DND-41 (cell line): ENCODE results near the gene HNRNPU.
"Not testable (repeated sequence)": the region's sequence is repeated elsewhere in the genome, so short reads cannot be mapped to it uniquely, and the experiment has no call there.

Experiments used
- ATAC-seq: fragments of 200-7000 bp; cut with Tn5 transposase; 3 replicates; pipeline ENCODE4 v1.9.1; 2021; ENCODE audit warnings: low read depth; ENCODE audit not compliant: insufficient read depth
- DNase-seq: peaks from one replicate; pipeline ENCODE4 v3.0.0-alpha.2; 2020
- H2AFZ ChIP-seq: 2 replicates; pipeline ENCODE4 v1.6.0; 2012; ENCODE audit warnings: low read depth, low read length
- H3K27ac ChIP-seq: 2 replicates; pipeline ENCODE4 v1.5.1; 2012; ENCODE audit warnings: low read length, inconsistent platforms
- H3K27me3 ChIP-seq: fragments of 200-600 bp; sonication (generic); 2 replicates; pipeline ENCODE4 v1.6.0; 2012; ENCODE audit warnings: low read length, mild to moderate bottlenecking, inconsistent platforms; ENCODE audit not compliant: insufficient read depth, poor library complexity
- H3K36me3 ChIP-seq: 2 replicates; pipeline ENCODE4 v1.5.1; 2012; ENCODE audit warnings: low read length, inconsistent platforms; ENCODE audit not compliant: insufficient read depth
- H3K4me1 ChIP-seq: 2 replicates; pipeline ENCODE4 v1.5.1; 2012; ENCODE audit warnings: mild to moderate bottlenecking, low read length; ENCODE audit not compliant: insufficient read depth
- H3K4me2 ChIP-seq: 2 replicates; pipeline ENCODE4 v1.6.0; 2012; ENCODE audit warnings: mild to moderate bottlenecking, moderate library complexity, low read length, inconsistent platforms; ENCODE audit not compliant: insufficient read depth
- H3K4me3 ChIP-seq, 2 experiments: fragments of 200-600 bp in 1 of 2; shearing (Covaris generic) in 1 of 2; 2 replicates each; pipeline ENCODE4 v1.5.1; 2012 to 2016; ENCODE audit warnings: inconsistent platforms in 2 of 2, low read length in 2 of 2, mild to moderate bottlenecking in 2 of 2, low read depth in 1 of 2, moderate library complexity in 1 of 2
- H3K79me2 ChIP-seq: 2 replicates; pipeline ENCODE4 v1.6.0; 2012; ENCODE audit warnings: low read length, inconsistent platforms; ENCODE audit not compliant: insufficient read depth
- H3K9ac ChIP-seq: 2 replicates; pipeline ENCODE4 v1.6.0; 2012; ENCODE audit warnings: low read depth, mild to moderate bottlenecking, inconsistent platforms, low read length, moderate library complexity
- H3K9me3 ChIP-seq: 2 replicates; pipeline ENCODE4 v1.5.1; 2012; ENCODE audit warnings: low read length, moderate library complexity, mild to moderate bottlenecking, inconsistent platforms; ENCODE audit not compliant: insufficient read depth, severe bottlenecking
- H4K20me1 ChIP-seq: 2 replicates; pipeline ENCODE4 v1.6.0; 2012; ENCODE audit warnings: low read length; ENCODE audit not compliant: insufficient read depth
- CTCF ChIP-seq: IDR thresholded peaks from 2 replicates; pipeline ENCODE4 v1.5.1; 2012; ENCODE audit warnings: borderline replicate concordance, low read length, moderate library complexity, mild to moderate bottlenecking; ENCODE audit not compliant: poor library complexity, severe bottlenecking; ENCODE audit errors: extremely low read depth
- EZH2 ChIP-seq: IDR thresholded peaks from 3 replicates; pipeline ENCODE4 v1.6.1; 2012; ENCODE audit warnings: borderline replicate concordance, low read depth, mild to moderate bottlenecking, moderate library complexity, low read length, inconsistent platforms; ENCODE audit not compliant: severe bottlenecking

The HNRNPU gene

DNA sequence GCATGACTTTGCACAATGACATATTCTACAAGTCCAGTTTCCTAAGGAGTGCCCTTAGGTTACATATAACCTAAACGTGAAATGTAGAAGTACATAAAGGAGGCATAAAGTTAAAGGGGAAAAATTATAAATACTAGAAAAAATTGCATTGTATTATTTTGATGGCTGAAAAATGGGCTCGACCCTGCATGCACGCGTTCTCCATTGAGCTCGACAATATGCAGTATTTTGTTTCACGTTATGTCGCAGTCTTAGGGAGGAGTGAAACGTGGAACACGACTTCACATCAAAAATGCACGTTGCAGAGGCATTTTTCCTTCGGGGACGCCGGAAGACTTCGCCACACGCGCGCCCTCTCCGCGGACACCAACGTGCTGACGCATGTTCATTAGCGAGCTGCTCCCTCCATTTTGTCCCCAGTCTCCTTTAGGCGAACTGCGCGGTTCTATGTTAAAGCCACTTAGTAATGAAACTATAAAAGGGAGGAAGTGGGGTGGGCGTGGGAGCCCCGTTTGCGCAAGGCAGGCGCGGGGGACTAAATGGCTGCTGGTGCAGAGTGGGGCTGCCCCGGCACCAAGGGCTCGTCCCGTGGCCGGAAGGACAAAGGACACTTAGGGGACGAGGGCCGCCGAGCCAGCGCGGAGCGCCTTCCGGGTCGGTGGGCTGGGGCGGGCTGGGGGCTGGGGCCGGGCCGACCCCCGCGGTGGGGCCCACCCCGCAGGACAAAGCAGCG lies 29.6 kb downstream of the HNRNPU start:
- H3K79me2 ChIP-seq = peaks cover 42% of the 10 kb centered on the region
- H2AFZ ChIP-seq = peak overlapping the region; percentile 76
- H3K4me1 ChIP-seq = peaks cover 48% of the 10 kb centered on the region

GRCh38 chr1:244833734-244834542 lies 30.4 kb downstream of the HNRNPU start:
- peaks cover 3% of the 10 kb centered on the region; the same call in 1 of the 2 replicates for H3K36me3 ChIP-seq
- H3K9ac ChIP-seq = peak overlapping the region; percentile 74
- peaks cover 34% of the 10 kb centered on the region for H3K79me2 ChIP-seq
- ATAC-seq = peak; percentile 22
- peak overlapping the region; percentile 76 for H2AFZ ChIP-seq
- TF ChIP-seq EZH2 (no peak), CTCF (peak; percentile 56)
- H3K9me3 ChIP-seq = no peaks in the 10 kb centered on the region
- H4K20me1 ChIP-seq = 0 out of 2 replicates have a peak, but pooled peaks cover 1% of the 10 kb centered on the region
- peaks cover 40% of the 10 kb centered on the region for H3K4me1 ChIP-seq
- H3K27me3 ChIP-seq = no peaks in the 10 kb centered on the region
- peak; percentile 71 for DNase-seq
- peak overlapping the region; percentile 28 to 64 for H3K4me3 ChIP-seq
- H3K27ac ChIP-seq = peak overlapping the region; percentile 100
- H3K4me2 ChIP-seq = peak overlapping the region; percentile 62

More for the DNA sequence above, 29.6 kb downstream of the HNRNPU start:
- Histone ChIP-seq H3K4me3 (peak overlapping the region; percentile 28 to 64; a peak in 3 of 4 replicates), H3K9me3 (no peaks in the 10 kb centered on the region), H3K4me2 (peak overlapping the region; percentile 62), H3K27ac (peak overlapping the region; percentile 100), H4K20me1 (peaks cover 5% of the 10 kb centered on the region; the same call in 1 of the 2 replicates), H3K27me3 (no peaks in the 10 kb centered on the region), H3K36me3 (peaks cover 9% of the 10 kb centered on the region), H3K9ac (peak overlapping the region; percentile 74)
- DNase-seq = peak; percentile 93
- TF ChIP-seq EZH2 (no peak), CTCF (no peak)
- peak; percentile 65 for ATAC-seq

GRCh38 chr1:244833260-244833659 lies 31.1 kb downstream of the HNRNPU start:
- H3K79me2 ChIP-seq = peaks cover 27% of the 10 kb centered on the region
- peak overlapping the region; percentile 76 for H2AFZ ChIP-seq
- not testable (repeated sequence) for H3K9me3 ChIP-seq, H4K20me1 ChIP-seq, DNase-seq, H3K27me3 ChIP-seq, H3K36me3 ChIP-seq, ATAC-seq
- peak overlapping the region; percentile 74 for H3K9ac ChIP-seq
- H3K4me2 ChIP-seq = peak overlapping the region; percentile 62
- peak overlapping the region; percentile 28 to 64; a peak in 3 of 4 replicates for H3K4me3 ChIP-seq
- peaks cover 33% of the 10 kb centered on the region for H3K4me1 ChIP-seq
- H3K27ac ChIP-seq = peak overlapping the region; percentile 100

- no peak for DNase-seq
- Histone ChIP-seq H3K27ac (no peak overlapping the region), H3K4me1 (peaks cover 14% of the 10 kb centered on the region), H3K4me3 (no peak overlapping the region), H3K9me3 (no peaks in the 10 kb centered on the region), H2AFZ (no peak overlapping the region), H3K79me2 (peaks cover under 1% of the 10 kb centered on the region), H3K36me3 (no peaks in the 10 kb centered on the region), H4K20me1 (no peaks in the 10 kb centered on the region), H3K4me2 (no peak overlapping the region), H3K27me3 (no peaks in the 10 kb centered on the region), H3K9ac (no peak overlapping the region)
- TF ChIP-seq EZH2 (no peak), CTCF (no peak)
- no peak for ATAC-seq
Measured at GRCh38 chr1:244830639-244831038, 33.7 kb downstream of the HNRNPU start.
